ENCODE results near the gene ZNF576. TPM values are rescaled to one million over a fixed set of nuclear protein-coding genes. Genes with fewer than 3 reads are reported as not detected.

ZNF576 gene
- total and polyA plus RNA-seq, 2 donors (not counting 3 experiments of a cell fraction or from before 2014, with no cell fraction given), result 19.5 to 27.7 TPM

DNA sequence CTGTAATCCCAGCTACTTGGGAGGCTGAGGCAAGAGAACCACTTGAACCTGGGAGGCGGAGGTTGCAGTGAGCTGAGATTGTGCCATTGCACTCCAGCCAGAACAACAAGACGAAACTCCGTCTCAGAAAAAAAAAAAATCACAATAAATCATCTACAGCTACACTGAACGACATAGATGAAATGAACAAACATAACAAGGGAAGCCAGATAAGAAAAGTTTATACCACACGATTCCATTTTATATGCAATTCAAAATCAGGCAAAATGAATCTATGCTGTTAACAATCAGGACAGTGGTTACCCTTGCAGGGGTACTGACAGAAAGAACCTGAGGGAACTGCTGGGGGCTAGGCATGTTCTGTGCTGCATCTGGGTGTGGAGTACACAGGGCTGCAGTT lies 26.7 kb upstream of the ZNF576 start:
- TF ChIP-seq POLR2A (IDR thresholded peaks at IDR 0.05; ENCODE audit: low read depth, low read length), result no peak
- TF ChIP-seq JUN (IDR thresholded peaks at IDR 0.05; ENCODE audit: borderline replicate concordance, insufficient read depth, insufficient read length, low read depth), result no peak
- TF ChIP-seq, protein P1, sequence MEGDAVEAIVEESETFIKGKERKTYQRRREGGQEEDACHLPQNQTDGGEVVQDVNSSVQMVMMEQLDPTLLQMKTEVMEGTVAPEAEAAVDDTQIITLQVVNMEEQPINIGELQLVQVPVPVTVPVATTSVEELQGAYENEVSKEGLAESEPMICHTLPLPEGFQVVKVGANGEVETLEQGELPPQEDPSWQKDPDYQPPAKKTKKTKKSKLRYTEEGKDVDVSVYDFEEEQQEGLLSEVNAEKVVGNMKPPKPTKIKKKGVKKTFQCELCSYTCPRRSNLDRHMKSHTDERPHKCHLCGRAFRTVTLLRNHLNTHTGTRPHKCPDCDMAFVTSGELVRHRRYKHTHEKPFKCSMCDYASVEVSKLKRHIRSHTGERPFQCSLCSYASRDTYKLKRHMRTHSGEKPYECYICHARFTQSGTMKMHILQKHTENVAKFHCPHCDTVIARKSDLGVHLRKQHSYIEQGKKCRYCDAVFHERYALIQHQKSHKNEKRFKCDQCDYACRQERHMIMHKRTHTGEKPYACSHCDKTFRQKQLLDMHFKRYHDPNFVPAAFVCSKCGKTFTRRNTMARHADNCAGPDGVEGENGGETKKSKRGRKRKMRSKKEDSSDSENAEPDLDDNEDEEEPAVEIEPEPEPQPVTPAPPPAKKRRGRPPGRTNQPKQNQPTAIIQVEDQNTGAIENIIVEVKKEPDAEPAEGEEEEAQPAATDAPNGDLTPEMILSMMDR (IDR thresholded peaks at IDR 0.05; ENCODE audit: extremely low read depth in 1 of 2, insufficient read depth in 1 of 2, low read depth in 1 of 2, low read length in 2 of 2), result no peak
- TF ChIP-seq MAX (IDR thresholded peaks at IDR 0.05; ENCODE audit: insufficient read depth, insufficient read length), result no peak
- TF ChIP-seq FOS (IDR thresholded peaks at IDR 0.05; ENCODE audit: borderline replicate concordance, insufficient read depth, low read length), result no peak
- no peak for TF ChIP-seq EZH2 (IDR thresholded peaks at IDR 0.05; ENCODE audit: borderline replicate concordance, low read depth, low read length, severe bottlenecking)
- no peak for TF ChIP-seq MYC (IDR thresholded peaks at IDR 0.05; ENCODE audit: low read depth, low read length)
- TF ChIP-seq GATA2 (IDR thresholded peaks at IDR 0.05; ENCODE audit: insufficient read depth, insufficient read length, low read depth, low read length), result no peak
- ChIA-PET CTCF (interaction anchor here (0.6 to 1.9 kb wide), 2 partner anchors 25 to 38 kb away, joined by 3 to 4 read pairs; no protein-coding TSS in a partner anchor), POLR2A (interaction anchor here (0.6 kb wide), 1 partner anchor 15 kb away, joined by 3 read pairs; no protein-coding TSS in a partner anchor)
- no TSS peak for BruUV-seq (replicated peaks)
- Histone ChIP-seq H3K9me3 (replicated peaks; ENCODE audit: control insufficient read depth, insufficient read depth, low read length) (no peaks in the 10 kb centered on the region), H3K27me3 (ENCODE audit: control insufficient read depth in 2 of 2, insufficient read depth in 2 of 2, low read length in 2 of 2) (no peaks in the 10 kb centered on the region), H3K9me1 (replicated peaks; ENCODE audit: control insufficient read depth, extremely low read depth, insufficient read depth, low read length) (no peaks in the 10 kb centered on the region), H3K79me2 (ENCODE audit: control insufficient read depth, insufficient read depth, low read length) (no peaks in the 10 kb centered on the region), H3K4me1 (ENCODE audit: control insufficient read depth, extremely low read depth, insufficient read depth, low read length) (peaks cover 4% of the 10 kb centered on the region), H2AFZ (ENCODE audit: low read depth, low read length) (no peak overlapping the region), H3K4me3 (replicated peaks in 1 of 3; ENCODE audit: insufficient read depth in 1 of 3, low read depth in 1 of 3, low read length in 3 of 3) (no peak overlapping the region), H3K4me2 (ENCODE audit: insufficient read depth, low read length) (no peak overlapping the region), H4K20me1 (replicated peaks; ENCODE audit: control insufficient read depth, extremely low read depth, insufficient read depth, low read length) (no peaks in the 10 kb centered on the region), H3K9ac (replicated peaks; ENCODE audit: extremely low read depth, insufficient read depth, low read length) (no peak overlapping the region), H3K27ac (ENCODE audit: insufficient read depth, low read depth, low read length) (no peak overlapping the region), H3K36me3 (ENCODE audit: control insufficient read depth in 2 of 2, extremely low read depth in 1 of 2, insufficient read depth in 2 of 2, low read length in 2 of 2) (no peaks in the 10 kb centered on the region)
- dilution Hi-C loops (cut with MboI; ENCODE audit: extremely low pct_ligation_motif_present, low sequenced_read_pairs), result no loop called here
- DNase-seq (ENCODE audit: low read depth, low spot score) (no peak), FAIRE-seq (no peak)
- intact Hi-C loops (cut with micrococcal nuclease), result no loop called here

All from endothelial cell of umbilical vein (primary cell).